Liver (tissue), 3 donors: Measurements from ENCODE around the gene HCN1.

Source experiments
- JUND ChIP-seq, 2 donors: IDR thresholded peaks; 2 replicates each; pipeline ENCODE4 v1.6.1; 2016; ENCODE audit warnings: antibody characterized with exemption in 2 of 2
- RAD21 ChIP-seq, 2 donors: IDR thresholded peaks; 2 replicates each; pipeline ENCODE4 v1.6.1; 2016; ENCODE audit warnings: antibody characterized with exemption in 2 of 2, mild to moderate bottlenecking in 2 of 2
- TF ChIP-seq, protein P1 (sequence below): fragments of 150-350 bp; IDR thresholded peaks from 2 replicates; pipeline ENCODE4 v1.5.1; 2017; ENCODE audit warnings: improper control_type of control experiment, low read depth, low read length; ENCODE audit not compliant: missing input control
- donor health status: healthy.
- donor health status: healthy.

GRCh38 chr5:45284436-45284835 is 411.7 kb downstream of the HCN1 start:
- TF ChIP-seq, protein P1, sequence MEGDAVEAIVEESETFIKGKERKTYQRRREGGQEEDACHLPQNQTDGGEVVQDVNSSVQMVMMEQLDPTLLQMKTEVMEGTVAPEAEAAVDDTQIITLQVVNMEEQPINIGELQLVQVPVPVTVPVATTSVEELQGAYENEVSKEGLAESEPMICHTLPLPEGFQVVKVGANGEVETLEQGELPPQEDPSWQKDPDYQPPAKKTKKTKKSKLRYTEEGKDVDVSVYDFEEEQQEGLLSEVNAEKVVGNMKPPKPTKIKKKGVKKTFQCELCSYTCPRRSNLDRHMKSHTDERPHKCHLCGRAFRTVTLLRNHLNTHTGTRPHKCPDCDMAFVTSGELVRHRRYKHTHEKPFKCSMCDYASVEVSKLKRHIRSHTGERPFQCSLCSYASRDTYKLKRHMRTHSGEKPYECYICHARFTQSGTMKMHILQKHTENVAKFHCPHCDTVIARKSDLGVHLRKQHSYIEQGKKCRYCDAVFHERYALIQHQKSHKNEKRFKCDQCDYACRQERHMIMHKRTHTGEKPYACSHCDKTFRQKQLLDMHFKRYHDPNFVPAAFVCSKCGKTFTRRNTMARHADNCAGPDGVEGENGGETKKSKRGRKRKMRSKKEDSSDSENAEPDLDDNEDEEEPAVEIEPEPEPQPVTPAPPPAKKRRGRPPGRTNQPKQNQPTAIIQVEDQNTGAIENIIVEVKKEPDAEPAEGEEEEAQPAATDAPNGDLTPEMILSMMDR, result no peak
- TF ChIP-seq RAD21 (IDR thresholded peaks at IDR 0.05), result no peak
- no peak for TF ChIP-seq JUND (IDR thresholded peaks at IDR 0.05)
